ENCODE results near the gene TLCD4. TPM values are rescaled to one million over a fixed set of nuclear protein-coding genes. Genes with fewer than 3 reads are reported as not detected.

Gene TLCD4
- total and polyA plus RNA-seq, 9 donors = 1.1 to 10.8 (median 6.2) TPM

DNA sequence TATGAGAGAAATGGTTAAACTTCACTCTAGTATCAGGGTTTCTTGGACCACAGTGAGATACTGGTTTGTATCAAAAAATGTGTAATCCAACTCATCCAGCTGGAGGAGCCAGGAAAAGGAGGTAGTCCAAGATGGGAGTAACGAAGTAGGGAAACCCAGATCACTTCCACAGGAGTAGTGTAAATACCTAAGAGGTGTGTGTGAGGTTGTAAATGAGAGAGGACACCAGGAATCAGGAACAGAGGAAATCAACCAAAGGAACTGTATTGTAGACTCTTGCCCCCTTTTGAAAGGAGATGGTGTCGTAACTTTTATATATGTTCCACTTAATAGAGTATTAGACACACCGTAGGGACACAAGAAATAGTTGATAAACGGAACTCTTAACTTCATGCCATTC, 19.7 kb upstream of the TLCD4 start:
- TF ChIP-seq EP300 (IDR thresholded peaks at IDR 0.05) = no peak
- no peak for TF ChIP-seq CTCF (IDR thresholded peaks at IDR 0.05)
- no peak for TF ChIP-seq POLR2A (IDR thresholded peaks at IDR 0.05)
- H3K4me3 ChIP-seq = no peak overlapping the region
- no peak for DNase-seq
- H3K9me3 ChIP-seq = no peaks in the 10 kb centered on the region
- H3K27me3 ChIP-seq = no peaks in the 10 kb centered on the region
- no peak overlapping the region for H3K27ac ChIP-seq
- intact Hi-C loops (cut with DNase I) = no loop called here
- no peaks in the 10 kb centered on the region for H3K36me3 ChIP-seq
- 86 to 94% (median 88%) methylated on average over 4 of the region's 4 CpGs for WGBS, 3 donors
- no peaks in the 10 kb centered on the region for H3K4me1 ChIP-seq (ENCODE audit: insufficient read depth)

GRCh38 chr1:95098196-95098595, 19.0 kb upstream of the TLCD4 start:
- Histone ChIP-seq H3K27ac (no peak overlapping the region), H3K9me3 (no peaks in the 10 kb centered on the region), H3K36me3 (no peaks in the 10 kb centered on the region), H3K4me1 (ENCODE audit: insufficient read depth) (no peaks in the 10 kb centered on the region), H3K27me3 (no peaks in the 10 kb centered on the region), H3K4me3 (no peak overlapping the region)
- no peak for DNase-seq
- no peak for TF ChIP-seq CTCF (IDR thresholded peaks at IDR 0.05)
- no peak for TF ChIP-seq POLR2A (IDR thresholded peaks at IDR 0.05)
- TF ChIP-seq EP300 (IDR thresholded peaks at IDR 0.05) = no peak
- WGBS, 3 donors = 55 to 66% (median 59%) methylated on average over 4 of the region's 4 CpGs
- intact Hi-C loops (cut with DNase I) = no loop called here

DNA sequence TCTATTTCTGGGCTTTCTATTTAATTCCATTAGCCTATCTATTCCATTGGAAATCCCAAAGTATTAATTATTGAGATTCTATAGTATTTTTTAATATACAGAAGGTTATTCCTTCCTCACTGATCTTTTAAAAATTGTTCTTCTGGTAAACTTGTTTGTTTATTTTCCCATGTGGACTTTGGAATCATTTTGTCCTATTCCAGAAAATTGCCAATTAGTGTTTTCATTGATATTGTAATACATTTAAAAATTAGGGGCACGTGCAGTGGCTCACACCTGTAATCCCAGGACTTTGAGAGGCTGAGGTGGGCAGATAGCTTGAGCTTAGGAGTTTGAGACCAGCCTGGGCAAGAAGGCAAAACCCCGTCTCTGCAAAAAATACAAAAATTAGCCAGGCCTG, 8.4 kb upstream of the TLCD4 start:
- WGBS, 3 donors = 91 to 95% (median 94%) methylated on average over 2 of the region's 2 CpGs
- Histone ChIP-seq H3K4me1 (ENCODE audit: insufficient read depth) (no peaks in the 10 kb centered on the region), H3K36me3 (no peaks in the 10 kb centered on the region), H3K4me3 (no peak overlapping the region), H3K27ac (no peak overlapping the region), H3K27me3 (no peaks in the 10 kb centered on the region), H3K9me3 (no peaks in the 10 kb centered on the region)
- no peak for TF ChIP-seq CTCF (IDR thresholded peaks at IDR 0.05)
- TF ChIP-seq EP300 (IDR thresholded peaks at IDR 0.05) = no peak
- TF ChIP-seq POLR2A (IDR thresholded peaks at IDR 0.05) = no peak
- intact Hi-C loops (cut with DNase I) = no loop called here
- DNase-seq = no peak

DNA sequence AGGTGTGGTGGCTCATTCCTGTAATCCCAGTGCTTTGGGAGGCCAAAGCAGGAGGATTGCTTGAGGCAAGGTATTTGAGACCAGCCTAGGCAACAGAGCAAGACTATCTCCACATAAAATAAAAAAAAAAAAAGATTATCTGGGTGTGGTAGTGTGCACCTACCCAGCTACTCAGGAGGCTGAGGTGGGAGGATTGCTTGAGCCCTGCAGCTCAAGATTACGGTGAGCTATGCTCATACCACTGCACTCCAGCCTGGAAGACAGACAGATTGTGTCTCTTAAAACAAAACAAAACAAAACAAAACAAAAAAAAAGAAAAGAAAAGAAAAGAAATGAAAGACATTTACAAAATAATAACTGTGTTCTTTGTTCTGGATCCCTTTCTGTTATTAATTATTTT, 6.1 kb upstream of the TLCD4 start:
- Histone ChIP-seq H3K9me3 (no peaks in the 10 kb centered on the region), H3K36me3 (no peaks in the 10 kb centered on the region), H3K4me1 (ENCODE audit: insufficient read depth) (no peaks in the 10 kb centered on the region), H3K27ac (no peak overlapping the region), H3K27me3 (no peaks in the 10 kb centered on the region), H3K4me3 (no peak overlapping the region)
- 66 to 78% (median 74%) methylated on average over 1 of the region's 1 CpG for WGBS, 3 donors
- TF ChIP-seq EP300 (IDR thresholded peaks at IDR 0.05) (no peak), POLR2A (IDR thresholded peaks at IDR 0.05) (no peak), CTCF (IDR thresholded peaks at IDR 0.05) (no peak)
- DNase-seq = no peak
- intact Hi-C loops (cut with DNase I) = no loop called here

DNA sequence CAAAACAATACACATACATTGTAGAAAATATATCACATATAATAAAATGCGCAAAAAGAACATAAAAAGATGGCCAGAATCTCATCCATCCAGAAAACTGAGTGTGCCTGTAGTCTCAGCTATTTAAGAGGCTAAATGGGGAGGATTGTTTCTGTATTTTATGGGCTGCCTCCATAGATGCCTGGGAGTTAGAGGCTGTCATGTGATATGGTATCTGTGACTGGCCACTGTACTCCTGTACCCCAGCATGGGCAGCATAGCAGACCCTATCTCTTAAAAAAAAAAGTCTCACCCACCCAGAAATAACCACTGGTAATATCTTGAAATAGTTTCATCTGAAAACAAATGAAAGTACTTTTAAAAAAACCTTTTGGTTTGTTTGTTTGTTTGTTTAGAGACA, 3.5 kb upstream of the TLCD4 start:
- Histone ChIP-seq H3K27me3 (no peaks in the 10 kb centered on the region), H3K27ac (no peak overlapping the region), H3K4me1 (ENCODE audit: insufficient read depth) (peaks cover 2% of the 10 kb centered on the region), H3K9me3 (no peaks in the 10 kb centered on the region), H3K36me3 (no peaks in the 10 kb centered on the region), H3K4me3 (no peak overlapping the region)
- intact Hi-C loops (cut with DNase I) = no loop called here
- 94 to 98% (median 98%) methylated on average over 1 of the region's 1 CpG for WGBS, 3 donors
- DNase-seq = no peak
- TF ChIP-seq EP300 (IDR thresholded peaks at IDR 0.05) = no peak
- no peak for TF ChIP-seq CTCF (IDR thresholded peaks at IDR 0.05)
- no peak for TF ChIP-seq POLR2A (IDR thresholded peaks at IDR 0.05)

Measured in ovary (tissue), 9 donors.